HK-2 (cell line): Measurements from ENCODE around the gene SHB.
A peak's percentile ranks its signal among the peaks of the same experiment; 100 is the strongest.

Experiments used
- DNase-seq: peaks from one replicate; pipeline ENCODE4 v3.0.0-alpha.2; 2018; ENCODE audit not compliant: unreplicated experiment

The SHB gene

GRCh38 chr9:38088006-38088925, 19.2 kb upstream of the SHB start:
- DNase-seq = peak; percentile 66

DNA sequence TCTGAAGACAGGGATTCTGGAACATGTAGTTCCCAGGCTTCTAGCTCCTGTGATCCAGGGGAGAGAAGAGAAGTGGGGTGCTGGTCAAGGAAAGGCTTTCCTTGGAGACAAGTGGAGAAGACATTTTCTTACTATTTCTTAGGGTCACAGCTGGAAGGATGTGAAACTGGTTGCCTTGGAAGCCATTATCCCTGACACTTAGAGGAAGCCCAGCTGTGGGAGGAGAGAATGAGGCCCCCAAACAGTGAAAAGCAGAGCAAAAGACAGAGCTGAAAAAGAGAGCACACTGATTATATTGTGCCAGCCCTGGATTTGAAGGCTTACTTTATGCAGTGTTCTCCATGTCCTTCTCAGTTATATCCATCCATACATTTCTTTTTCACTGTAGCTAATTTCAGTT, 17.5 kb upstream of the SHB start:
- DNase-seq = no peak

- no peak for DNase-seq
These were observed 16.3 kb upstream of the SHB start for GRCh38 chr9:38085308-38085707.

DNA sequence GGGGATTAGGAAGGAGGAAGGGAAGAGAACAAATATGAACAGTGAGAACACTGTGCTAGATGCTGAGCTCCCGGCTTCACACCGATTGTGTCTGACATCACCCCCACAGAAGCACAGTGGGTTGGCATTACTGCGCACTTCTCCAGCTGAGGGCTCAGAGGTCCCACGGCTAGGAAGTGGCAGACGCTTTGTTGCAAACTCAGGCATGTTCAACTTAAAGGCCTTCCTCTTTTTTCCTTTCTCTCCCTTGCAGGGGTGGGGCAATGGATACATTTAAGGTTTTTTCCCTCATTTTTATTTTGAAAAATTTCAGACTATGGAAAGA, 15.5 kb upstream of the SHB start:
- no peak for DNase-seq

DNA sequence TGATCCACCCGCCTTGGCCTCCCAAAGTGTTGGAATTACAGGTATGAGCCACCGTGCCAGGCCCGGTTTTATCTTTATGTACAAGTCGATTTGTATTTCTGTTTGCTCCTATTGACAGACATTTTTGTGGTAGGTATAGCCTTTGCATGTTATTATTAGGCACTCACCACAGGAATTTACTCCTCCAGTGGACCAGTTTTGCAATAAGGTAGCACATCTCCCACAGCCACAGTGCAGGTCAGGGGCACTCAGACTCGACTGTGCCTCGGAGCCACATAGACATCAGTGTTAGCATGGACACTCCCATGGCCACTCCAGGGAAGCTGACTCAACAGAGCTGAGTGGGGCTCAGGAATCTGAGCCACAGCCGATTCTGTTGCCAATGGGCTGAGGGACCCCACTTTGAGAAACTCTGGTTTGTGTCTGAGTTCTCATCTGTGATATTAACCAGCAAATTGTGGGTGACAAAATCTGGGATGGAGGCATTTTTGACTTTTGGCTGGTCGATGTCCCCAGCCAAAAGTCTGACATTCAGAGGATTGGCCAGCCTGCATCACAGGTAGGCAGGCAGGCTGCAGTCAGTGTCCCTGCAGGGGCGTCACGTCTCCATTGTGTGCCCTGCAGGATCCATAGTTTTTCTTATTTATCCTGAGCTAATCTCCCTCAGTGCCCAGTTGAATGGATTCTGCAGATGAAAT, 15.0 kb upstream of the SHB start:
- DNase-seq = no peak

DNA sequence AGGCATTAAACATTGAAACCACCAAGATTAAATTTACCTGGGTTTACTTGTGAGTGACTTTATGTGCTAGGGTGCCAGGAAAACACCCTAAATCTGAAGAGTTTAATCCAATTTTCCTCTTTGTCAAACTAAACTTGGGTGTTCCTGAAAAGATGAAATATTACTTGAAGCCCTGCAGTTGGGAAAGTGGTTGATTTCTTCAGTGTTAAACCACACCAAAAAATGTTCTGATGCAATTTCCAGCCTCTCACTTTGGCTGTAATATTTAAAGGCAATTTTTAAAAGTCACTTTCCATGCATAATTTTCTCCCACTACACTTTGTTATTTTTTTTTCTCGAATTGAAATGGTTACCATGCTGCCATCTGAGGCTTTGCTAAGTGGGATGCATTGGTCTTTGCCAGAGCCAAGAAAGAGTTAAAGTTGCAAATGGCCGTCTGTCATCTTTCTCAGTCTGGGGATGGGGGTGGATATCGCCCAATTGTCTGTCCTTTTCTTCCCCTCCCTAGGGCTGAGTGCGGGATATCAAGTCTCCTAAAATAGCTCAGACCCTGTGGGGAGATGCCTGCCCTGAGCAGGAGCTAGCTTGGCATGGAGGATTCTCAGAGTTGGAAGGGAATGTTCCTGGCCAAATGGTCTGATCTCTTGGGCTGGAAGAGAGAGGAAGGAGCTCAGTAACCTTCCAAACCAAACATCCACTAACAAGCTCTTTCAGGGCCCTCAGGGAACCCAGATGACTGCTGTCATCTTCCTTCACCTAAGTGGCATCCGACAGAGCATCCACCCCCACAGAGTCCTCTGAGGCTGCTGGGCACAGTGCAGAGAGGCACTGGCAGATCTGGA, 13.6 kb upstream of the SHB start:
- no peak for DNase-seq

- no peak for DNase-seq
These were observed 12.5 kb upstream of the SHB start for GRCh38 chr9:38081356-38082108.

GRCh38 chr9:38079461-38080031, 10.5 kb upstream of the SHB start:
- DNase-seq = no peak

- no peak for DNase-seq
These were observed 6.2 kb upstream of the SHB start for GRCh38 chr9:38075272-38075671.

DNA sequence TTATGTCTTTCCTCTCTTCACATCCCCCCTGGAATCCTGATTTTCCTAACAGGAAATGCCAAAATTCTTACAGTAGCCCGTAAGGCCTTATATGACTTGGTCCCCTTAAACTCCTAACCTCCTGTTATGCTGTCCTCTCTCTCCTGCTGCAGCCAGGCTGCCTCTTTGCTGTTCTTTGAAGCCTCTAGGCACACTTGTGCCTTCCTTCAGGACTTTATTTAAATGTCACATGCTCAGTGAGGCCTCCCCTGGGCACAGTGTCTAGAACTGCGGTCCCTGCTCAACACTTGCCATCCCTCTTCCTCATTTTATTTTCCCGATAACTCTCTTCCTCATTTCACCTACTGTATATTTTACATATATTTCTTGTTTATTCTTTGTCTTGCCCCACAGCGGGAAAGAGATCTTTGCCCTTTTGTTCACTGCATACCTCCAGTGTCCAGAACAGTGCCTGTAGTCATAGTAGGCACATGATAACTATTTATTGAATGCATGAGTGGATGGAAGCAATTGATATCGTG, 5.5 kb upstream of the SHB start:
- no peak for DNase-seq

DNA sequence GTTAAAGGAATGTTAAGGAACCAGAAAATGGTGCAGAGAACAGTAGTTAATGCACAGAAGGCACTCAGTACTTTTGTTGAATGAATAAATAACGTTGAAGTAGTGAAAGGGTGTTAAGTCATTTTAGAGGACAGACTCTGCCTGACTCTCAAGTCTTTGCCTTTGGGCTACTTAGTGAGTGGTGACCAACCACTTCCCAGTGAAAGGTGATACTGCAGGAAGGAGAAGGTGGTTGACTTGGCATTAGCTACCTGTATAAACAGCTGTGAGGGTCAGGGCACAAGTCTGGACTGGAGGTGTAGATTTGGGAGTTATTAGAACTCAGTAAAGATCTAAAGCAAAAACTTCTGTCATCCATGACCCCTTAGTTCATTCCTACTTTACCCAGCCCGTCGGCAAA, 4.9 kb upstream of the SHB start:
- DNase-seq = no peak

DNA sequence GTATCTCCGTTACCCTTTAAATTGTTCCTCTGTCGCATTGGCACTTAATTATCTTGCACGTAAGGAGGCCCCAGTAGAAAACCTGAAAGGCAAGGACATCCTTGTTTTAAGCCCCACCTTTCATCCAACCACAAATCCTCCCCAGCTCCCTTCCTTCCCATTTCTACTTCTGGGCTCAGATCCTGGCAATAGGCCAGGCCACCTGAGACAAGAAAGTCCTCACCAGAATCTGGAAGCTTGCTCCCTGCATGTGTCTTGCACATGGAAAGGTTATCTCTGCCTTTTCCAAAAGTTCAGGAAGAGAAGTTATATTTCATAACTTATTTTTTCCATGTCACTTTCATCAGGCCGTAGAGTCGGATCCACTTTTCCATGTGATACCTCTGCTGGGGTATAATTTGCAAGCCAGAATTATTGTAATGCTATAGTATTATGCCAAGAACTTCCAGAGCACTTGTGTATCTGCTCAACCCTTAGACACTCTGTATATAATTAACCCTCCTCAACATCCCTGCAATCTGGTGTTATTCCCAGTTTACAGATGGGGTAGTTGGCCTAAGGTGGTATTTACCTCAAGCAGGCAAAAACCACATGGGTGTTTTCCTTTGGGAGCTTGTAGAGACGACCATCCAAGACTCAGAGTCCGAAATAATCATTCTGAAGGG, 2.6 kb upstream of the SHB start:
- no peak for DNase-seq

DNA sequence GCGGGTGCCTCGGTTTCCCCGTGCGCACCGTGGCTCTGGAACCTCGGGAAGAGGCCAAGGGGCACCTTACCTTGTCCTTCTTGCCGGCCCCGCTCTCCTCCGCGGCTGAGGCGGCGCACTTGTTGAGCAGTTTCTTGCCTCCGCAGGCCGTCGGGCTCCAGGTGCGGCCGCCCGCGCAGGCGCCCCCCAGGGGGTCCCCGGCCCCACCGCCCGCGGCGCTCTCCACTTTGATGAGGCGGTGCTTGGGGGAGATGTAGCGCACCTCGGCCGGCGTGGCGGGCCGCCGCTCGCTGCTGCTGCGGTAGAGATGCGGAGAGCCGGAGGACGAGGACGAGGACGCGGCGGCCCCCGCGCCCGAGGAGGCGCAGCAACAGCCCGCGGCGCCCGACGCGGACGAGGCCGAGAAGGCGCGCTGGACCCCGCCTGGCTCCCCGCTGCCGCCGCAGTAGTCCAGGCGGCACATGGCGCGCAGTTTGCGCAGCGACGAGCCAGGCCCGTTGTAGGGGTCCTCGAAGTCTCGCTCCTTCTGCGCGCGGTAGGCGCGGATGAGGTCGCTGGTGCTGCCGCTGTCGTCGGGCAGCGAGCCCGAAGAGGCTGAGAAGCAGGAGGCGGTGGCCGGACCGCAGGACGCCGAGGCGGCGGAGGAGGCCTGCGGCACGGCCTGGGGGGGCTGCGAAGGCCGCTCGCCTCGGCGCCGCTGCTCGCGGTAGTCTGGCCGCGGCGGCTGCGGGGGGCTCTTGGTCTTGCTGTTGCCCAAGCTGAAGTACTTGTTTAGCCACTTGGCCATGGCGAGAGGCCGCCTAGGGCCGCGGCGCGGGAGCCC, 957 bp downstream of the SHB start:
- DNase-seq = no peak

- peak; percentile 32 for DNase-seq
These were observed 1.8 kb downstream of the SHB start for GRCh38 chr9:38066914-38067858.

DNA sequence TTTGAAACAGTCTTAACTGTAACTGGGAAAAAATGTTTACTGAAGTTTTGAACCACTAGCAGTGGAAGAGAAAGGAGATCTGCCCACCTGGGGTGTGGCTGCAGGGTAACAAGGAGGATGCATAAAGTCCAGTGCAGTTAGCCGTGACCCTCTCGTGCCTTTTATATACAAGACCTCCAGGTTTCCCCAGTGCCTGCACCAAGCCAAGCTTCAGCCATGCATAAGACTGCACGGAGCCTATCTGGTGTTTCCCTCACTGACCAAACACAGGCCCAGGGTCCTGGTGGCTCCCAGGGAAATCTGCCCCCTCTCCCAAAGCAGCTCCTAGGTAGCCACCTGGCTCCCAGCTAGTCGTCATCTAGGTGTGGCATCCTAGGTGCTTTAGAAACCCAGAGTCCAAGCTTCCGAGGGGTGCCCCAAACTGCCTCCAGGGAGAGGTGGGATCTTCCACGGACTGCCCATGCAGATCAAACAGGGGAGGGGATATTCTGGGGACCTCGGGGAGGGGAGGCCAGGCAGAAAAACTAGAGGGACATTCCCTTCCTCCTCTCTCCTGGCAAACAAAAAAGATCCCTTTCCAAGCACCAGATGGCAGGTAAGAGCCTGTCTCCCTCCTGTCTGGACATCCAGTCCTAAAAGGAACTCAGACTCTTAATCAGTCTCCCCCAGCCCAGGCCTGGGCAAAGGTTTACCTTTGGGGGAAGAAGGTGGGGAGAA, 2.7 kb downstream of the SHB start:
- DNase-seq = no peak

GRCh38 chr9:38065369-38066075, 3.5 kb downstream of the SHB start:
- no peak for DNase-seq

- DNase-seq = no peak
These were observed 4.1 kb downstream of the SHB start for GRCh38 chr9:38064842-38065368.
